SK-N-SH (cell line): ENCODE results near the gene P2RY11. TPM values are rescaled to one million over a fixed set of nuclear protein-coding genes. Genes with fewer than 3 reads are reported as not detected.

Experiments used
- CTCF ChIA-PET: fragments of 300-600, 350-600 bp; formaldehyde crosslinking; extraction: SDS; loops from one replicate; lab custom pipeline; 2021; lab: Yijun Ruan, JAX
- POLR2A ChIA-PET: fragments of 350-600 bp; sonication (Branson Sonifier 250); formaldehyde crosslinking; extraction: SDS; loops from one replicate; lab custom pipeline; 2020; ENCODE audit warnings: antibody characterized with exemption, inconsistent platforms; lab: Yijun Ruan, JAX
- DNase-seq: peaks from one replicate; pipeline ENCODE4 v3.0.0; 2012
- H2AFZ ChIP-seq: fragments of 200-600 bp; sonication (generic); 2 replicates; pipeline ENCODE4 v1.8.1; 2016; ENCODE audit warnings: antibody characterized with exemption, mild to moderate bottlenecking, low read depth
- H3F3A ChIP-seq: fragments of 200-600 bp; sonication (generic); replicated peaks from 2 replicates; pipeline ENCODE3; 2016; ENCODE audit warnings: antibody characterized with exemption, mild to moderate bottlenecking; ENCODE audit not compliant: insufficient read depth
- H3K27ac ChIP-seq, 2 experiments: fragments of 200-500 bp in 1 of 2; fragments of 200-600 bp in 1 of 2; sonication (Bioruptor generic) in 1 of 2; sonication (generic), shearing (Covaris generic) in 1 of 2; 2 replicates each; pipeline versions ENCODE4 v1.5.1 to v1.6.1; 2014 to 2016; ENCODE audit warnings: low read depth in 2 of 2, inconsistent platforms in 1 of 2, low read length in 1 of 2, mild to moderate bottlenecking in 1 of 2, mixed read lengths in 1 of 2
- H3K27me3 ChIP-seq: fragments of 200-600 bp; sonication (generic), shearing (Covaris generic); 2 replicates; pipeline ENCODE4 v1.6.1; 2016; ENCODE audit warnings: mixed run types; ENCODE audit not compliant: insufficient read depth
- H3K36me3 ChIP-seq, 2 experiments: fragments of 200-500 bp in 1 of 2; fragments of 200-600 bp in 1 of 2; sonication (Bioruptor generic) in 1 of 2; sonication (generic) in 1 of 2; replicated peaks in 1 of 2; 2 replicates each; pipeline versions ENCODE3 to v1.5.1; 2014 to 2016; ENCODE audit warnings: low read length in 1 of 2, mild to moderate bottlenecking in 1 of 2; ENCODE audit not compliant: insufficient read depth in 2 of 2, control insufficient read depth in 1 of 2
- H3K4me1 ChIP-seq, 2 experiments: fragments of 200-500 bp in 1 of 2; fragments of 200-600 bp in 1 of 2; sonication (Bioruptor generic) in 1 of 2; sonication (generic), shearing (Covaris generic) in 1 of 2; 2 replicates each; pipeline versions ENCODE4 v1.5.1 to v1.6.1; 2014 to 2016; ENCODE audit warnings: low read depth in 1 of 2, low read length in 1 of 2, mixed run types in 1 of 2; ENCODE audit not compliant: insufficient read depth in 2 of 2, control insufficient read depth in 1 of 2
- H3K4me2 ChIP-seq: fragments of 200-600 bp; sonication (generic), shearing (Covaris generic); 2 replicates; pipeline ENCODE4 v1.6.1; 2017; ENCODE audit warnings: mixed run types
- H3K4me3 ChIP-seq, 2 experiments: fragments of 200-500 bp in 1 of 2; fragments of 200-600 bp in 1 of 2; sonication (Bioruptor generic) in 1 of 2; sonication (generic), shearing (Covaris generic) in 1 of 2; 2 replicates each; pipeline versions ENCODE4 v1.5.1 to v1.8.1; 2014 to 2016; ENCODE audit warnings: low read depth in 2 of 2, inconsistent platforms in 1 of 2, low read length in 1 of 2, mild to moderate bottlenecking in 1 of 2, mixed read lengths in 1 of 2, moderate library complexity in 1 of 2
- H3K79me2 ChIP-seq: fragments of 200-600 bp; sonication (generic); 2 replicates; pipeline ENCODE4 v1.8.1; 2017; ENCODE audit warnings: mild to moderate bottlenecking; ENCODE audit not compliant: insufficient read depth
- H3K9ac ChIP-seq: fragments of 200-600 bp; sonication (generic); 2 replicates; pipeline ENCODE4 v1.6.1; 2017; ENCODE audit warnings: mixed run types
- H3K9me2 ChIP-seq: fragments of 200-600 bp; sonication (generic); 2 replicates; pipeline ENCODE4 v1.6.1; 2017; ENCODE audit warnings: mixed run types
- H3K9me3 ChIP-seq: fragments of 200-600 bp; sonication (generic); 2 replicates; pipeline ENCODE4 v1.6.1; 2017; ENCODE audit warnings: mixed run types, mild to moderate bottlenecking, moderate library complexity
- H4K20me1 ChIP-seq: fragments of 200-600 bp; sonication (generic); 2 replicates; pipeline ENCODE4 v1.6.1; 2017; ENCODE audit warnings: mild to moderate bottlenecking, mixed run types; ENCODE audit not compliant: insufficient read depth
- JUND ChIP-seq: IDR thresholded peaks from 2 replicates; pipeline ENCODE4 v1.4.0; 2012
- NRF1 ChIP-seq: IDR thresholded peaks from 2 replicates; pipeline ENCODE4 v1.6.1; 2012; ENCODE audit warnings: low read depth, mild to moderate bottlenecking, low read length
- POLR2AphosphoS5 ChIP-seq: IDR thresholded peaks from 2 replicates; pipeline ENCODE4 v1.6.1; 2012; ENCODE audit warnings: low read depth, low read length
- RAD21 ChIP-seq: IDR thresholded peaks from 2 replicates; pipeline ENCODE4 v1.6.1; 2012; ENCODE audit warnings: mild to moderate bottlenecking, low read length
- TEAD4 ChIP-seq: IDR thresholded peaks from 2 replicates; pipeline ENCODE4 v1.4.0; 2012; ENCODE audit warnings: mild to moderate bottlenecking, borderline replicate concordance; ENCODE audit not compliant: insufficient read depth
- WGBS: methylation state at CpG from one replicate; pipeline ENCODE4 v1.1.6; 2017; ENCODE audit warnings: low lambda C conversion rate; 5-methylcytosine and 5-hydroxymethylcytosine counted together
- polyA plus RNA-seq, 3 experiments: library from polyadenylated mRNA; depleted of rRNA; stranded (reverse); fragments of >200 nt; gene quantifications; 2 replicates each; pipeline ENCODE4 v1.2.3, GENCODE V29; 2012
- TF ChIP-seq, protein P1 (sequence below): IDR thresholded peaks from 2 replicates; pipeline ENCODE4 v1.4.0; 2012; ENCODE audit warnings: low read depth

Gene P2RY11
- polyA plus RNA-seq, 1 of the 3 experiments (the other 2 are of a cell fraction): 6.8 TPM

DNA sequence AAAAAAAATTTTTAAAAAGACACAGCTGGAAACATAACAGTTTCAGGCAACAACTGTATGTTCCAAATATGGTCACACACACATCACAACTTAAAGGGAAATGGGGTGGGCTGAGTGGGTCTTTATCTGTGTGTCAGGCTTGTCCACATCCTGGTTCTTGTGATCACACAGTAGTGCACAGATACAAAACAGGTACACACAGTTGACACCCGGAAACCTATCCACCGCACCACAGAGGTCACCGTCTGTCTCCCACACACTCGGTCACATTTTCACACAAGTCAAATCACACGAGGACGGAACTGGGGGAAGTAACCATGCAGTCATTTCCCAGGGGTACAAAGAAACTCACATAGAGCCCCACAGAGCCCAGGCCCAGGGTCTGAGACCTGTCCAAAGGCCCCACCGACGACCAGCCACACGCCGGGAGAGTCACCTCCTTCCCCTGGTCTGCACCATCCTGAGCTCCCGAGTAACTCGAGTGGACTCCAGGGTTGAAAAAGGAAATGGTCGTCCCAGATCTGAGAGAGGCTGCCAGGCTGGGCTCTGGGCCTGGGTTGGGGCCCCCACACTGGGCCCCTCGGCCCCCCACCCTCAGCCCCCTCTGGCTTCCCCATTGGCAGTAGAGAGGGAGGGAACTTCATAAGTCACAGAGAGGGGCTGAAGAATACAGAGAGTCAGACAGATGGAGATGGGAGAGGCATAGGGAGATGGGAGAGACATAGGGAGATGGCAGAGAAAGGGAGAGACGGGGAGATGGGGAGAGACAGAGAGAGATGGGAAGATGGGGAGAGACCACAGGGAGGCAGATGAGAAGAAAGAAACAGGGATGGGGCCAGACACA, 6.6 kb upstream of the P2RY11 start:
- Histone ChIP-seq H4K20me1 (no peaks in the 10 kb centered on the region), H3K27me3 (no peaks in the 10 kb centered on the region), H3K4me2 (no peak overlapping the region), H3K9me2 (no peaks in the 10 kb centered on the region), H3K79me2 (peaks cover 31% of the 10 kb centered on the region), H3K4me3 (no peak overlapping the region), H3K4me1 (peaks cover 0 to 24% of the 10 kb centered on the region in 2 experiments; a peak in 1 of 4 replicates), H3K9ac (no peak overlapping the region), H2AFZ (no peak overlapping the region), H3F3A (no peaks in the 10 kb centered on the region), H3K27ac (peak overlapping the region in 1 of 2 experiments; percentile 4; a peak in 1 of 4 replicates), H3K9me3 (no peaks in the 10 kb centered on the region), H3K36me3 (peaks cover 16 to 23% of the 10 kb centered on the region in 2 experiments)
- whole genome bisulfite sequencing: 82% methylated on average over 15 of the region's 15 CpGs
- TF ChIP-seq TEAD4: no peak
- no peak for TF ChIP-seq POLR2AphosphoS5
- no peak for DNase-seq
- CTCF ChIA-PET: interaction anchor here (1.0 to 5.6 kb wide), 6 partner anchors 14 to 174 kb away, joined by 3 to 58 read pairs (median 4); partner anchors contain the start of gene EIF3G
- POLR2A ChIA-PET: interaction anchor here (1.3 to 1.4 kb wide), 2 partner anchors 9 to 10 kb away, joined by 4 to 6 read pairs; no protein-coding TSS in a partner anchor

DNA sequence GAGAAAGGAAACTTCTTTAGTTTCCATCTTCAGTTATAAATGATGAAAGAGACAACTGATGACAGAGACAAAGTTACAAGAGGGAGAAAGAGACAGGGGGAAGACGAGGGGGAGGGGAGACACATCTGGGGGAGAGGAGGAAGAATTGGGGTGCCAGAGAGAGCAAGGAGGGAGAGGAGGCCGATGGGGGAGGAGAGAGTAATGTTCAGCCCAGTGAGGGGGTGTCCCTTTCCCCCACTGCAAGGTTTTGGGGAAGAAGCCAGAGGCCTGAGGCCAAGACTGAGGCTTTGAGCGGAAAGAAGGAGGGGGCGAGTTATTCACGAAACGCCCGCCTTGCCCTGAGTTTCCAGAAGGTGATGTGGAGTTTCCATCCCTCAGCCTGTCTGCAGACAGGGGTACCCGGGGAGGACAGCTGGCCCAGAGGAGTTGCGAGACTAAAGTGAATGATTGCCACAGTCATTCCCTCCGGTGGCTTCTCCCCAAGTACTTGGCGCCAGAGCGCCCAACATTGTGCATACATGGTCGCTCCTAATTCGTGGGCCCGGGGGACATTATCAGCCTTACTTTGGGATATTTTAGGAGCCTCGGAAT, 5.9 kb upstream of the P2RY11 start:
- 58% methylated on average over 12 of the region's 16 CpGs for WGBS
- no peak overlapping the region for H3K4me3 ChIP-seq
- peaks cover 0 to 24% of the 10 kb centered on the region in 2 experiments; a peak in 1 of 4 replicates for H3K4me1 ChIP-seq
- 0 out of 2 replicates have a peak overlapping the region, but pooled peaks have one; percentile 60 for H2AFZ ChIP-seq
- H3K4me2 ChIP-seq: no peak overlapping the region
- H3K27ac ChIP-seq: peak overlapping the region in 1 of 2 experiments; percentile 8; a peak in 1 of 4 replicates
- no peaks in the 10 kb centered on the region for H3K9me3 ChIP-seq
- H3K27me3 ChIP-seq: no peaks in the 10 kb centered on the region
- no peak for DNase-seq
- H3K36me3 ChIP-seq: peaks cover 23 to 29% of the 10 kb centered on the region in 2 experiments
- H4K20me1 ChIP-seq: no peaks in the 10 kb centered on the region
- TF ChIP-seq, protein P1, sequence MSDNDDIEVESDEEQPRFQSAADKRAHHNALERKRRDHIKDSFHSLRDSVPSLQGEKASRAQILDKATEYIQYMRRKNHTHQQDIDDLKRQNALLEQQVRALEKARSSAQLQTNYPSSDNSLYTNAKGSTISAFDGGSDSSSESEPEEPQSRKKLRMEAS: no peak
- TF ChIP-seq NRF1 (no peak), JUND (no peak), RAD21 (no peak)
- H3K9me2 ChIP-seq: no peaks in the 10 kb centered on the region
- no peaks in the 10 kb centered on the region for H3F3A ChIP-seq
- CTCF ChIA-PET: interaction anchor here (1.0 to 5.6 kb wide), 3 partner anchors 9 to 144 kb away, joined by 6 to 58 read pairs (median 13); partner anchors contain the start of gene EIF3G
- POLR2A ChIA-PET: interaction anchor here (1.0 to 4.2 kb wide), 5 partner anchors 9 to 34 kb away, joined by 3 to 35 read pairs (median 5); partner anchors contain the start of gene EIF3G
- H3K79me2 ChIP-seq: peaks cover 31% of the 10 kb centered on the region
- H3K9ac ChIP-seq: no peak overlapping the region
